ENCODE data around the gene GPX3. TPM values are rescaled to one million over a fixed set of nuclear protein-coding genes. Genes with fewer than 3 reads are reported as not detected.
A peak's percentile ranks its signal among the peaks of the same experiment; 100 is the strongest.

The GPX3 gene
- total and polyA plus RNA-seq, 9 of the 15 experiments (the other 6 are each of a cell fraction or from before 2014, with no cell fraction given), result 0.25 to 0.86 TPM; not detected in 7

DNA sequence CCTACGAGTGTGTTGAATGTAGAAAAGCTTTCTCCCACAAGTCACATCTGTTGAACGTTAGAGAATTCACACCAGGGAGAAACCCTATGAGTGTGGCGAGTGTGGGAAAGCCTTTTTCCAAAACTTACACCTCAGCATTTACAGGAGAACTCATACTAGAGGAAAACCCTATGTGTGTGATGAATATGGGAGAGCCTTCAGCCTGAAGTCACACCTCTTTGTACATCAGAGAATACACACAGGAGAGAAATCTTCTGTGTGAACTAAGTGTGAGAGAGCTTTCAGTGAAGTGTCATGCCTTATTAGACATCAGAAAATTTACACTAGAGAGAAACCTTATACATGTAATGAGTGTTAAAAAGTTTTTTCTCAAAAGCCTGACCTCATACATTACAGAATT is 41.8 kb upstream of the GPX3 start:
- no TSS peak for BruUV-seq (replicated peaks)
- Histone ChIP-seq H3K9me1 (ENCODE audit: control insufficient read depth, insufficient read depth, low read length) (no peaks in the 10 kb centered on the region), H3K27me3 (ENCODE audit: control insufficient read depth in 2 of 2, insufficient read depth in 2 of 2, low read length in 2 of 2) (no peaks in the 10 kb centered on the region), H4K20me1 (replicated peaks; ENCODE audit: control insufficient read depth, insufficient read depth, low read length) (no peaks in the 10 kb centered on the region), H3K4me1 (replicated peaks in 1 of 2; ENCODE audit: control insufficient read depth in 2 of 2, insufficient read depth in 2 of 2, low read length in 2 of 2) (no peaks in the 10 kb centered on the region), H2AFZ (ENCODE audit: low read depth, low read length) (no peak overlapping the region), H3K9me3 (replicated peaks; ENCODE audit: control insufficient read depth, insufficient read depth, low read depth, low read length) (no peaks in the 10 kb centered on the region; the same call in 1 of the 2 replicates), H3K4me3 (no peak overlapping the region), H3K36me3 (ENCODE audit: control insufficient read depth, insufficient read depth, low read length) (no peaks in the 10 kb centered on the region), H3K4me2 (ENCODE audit: insufficient read depth, low read length) (no peak overlapping the region), H3K79me2 (ENCODE audit: control insufficient read depth, insufficient read depth, low read length) (no peaks in the 10 kb centered on the region), H3K9ac (ENCODE audit: insufficient read depth in 1 of 2, low read depth in 2 of 2, low read length in 2 of 2) (no peak overlapping the region), H3K27ac (ENCODE audit: extremely low read depth, low read depth, low read length) (no peak overlapping the region)
- no peak for TF ChIP-seq UBTF (IDR thresholded peaks at IDR 0.05; ENCODE audit: borderline replicate concordance in 1 of 2, low read depth in 2 of 2, low read length in 2 of 2)
- TF ChIP-seq ZNF274 (IDR thresholded peaks at IDR 0.05; ENCODE audit: borderline replicate concordance, low read depth, low read length), result peak; percentile 74
- no peak for DNase-seq (ENCODE audit: extremely low read depth in 1 of 4, low spot score in 3 of 4)
- CTCF ChIA-PET (ENCODE audit: low intra/inter-chr PET ratio), result no interaction called here
- no peak for ATAC-seq
- POLR2A ChIA-PET, result no interaction called here
- no peak for FAIRE-seq
- intact Hi-C loops (cut with micrococcal nuclease), result no loop called here
- in situ Hi-C loops (cut with MboI), result no loop called here
- 0% methylated on average over 3 of the region's 3 CpGs for WGBS (ENCODE audit: insufficient coverage, low coverage, missing lambda C conversion rate)

GRCh38 chr5:150987746-150988145 is 32.6 kb upstream of the GPX3 start:
- intact Hi-C loops (cut with micrococcal nuclease), result loop anchor here (10.0 kb wide), 1 partner anchor 423 kb away; no protein-coding TSS in a partner anchor
- POLR2A ChIA-PET, result no interaction called here
- no TSS peak for BruUV-seq (replicated peaks)
- TF ChIP-seq KAT2B (IDR thresholded peaks at IDR 0.05; ENCODE audit: low read depth, low read length), result no peak
- TF ChIP-seq SMARCC2 (IDR thresholded peaks at IDR 0.05; ENCODE audit: low read depth), result no peak
- TF ChIP-seq, protein P1, sequence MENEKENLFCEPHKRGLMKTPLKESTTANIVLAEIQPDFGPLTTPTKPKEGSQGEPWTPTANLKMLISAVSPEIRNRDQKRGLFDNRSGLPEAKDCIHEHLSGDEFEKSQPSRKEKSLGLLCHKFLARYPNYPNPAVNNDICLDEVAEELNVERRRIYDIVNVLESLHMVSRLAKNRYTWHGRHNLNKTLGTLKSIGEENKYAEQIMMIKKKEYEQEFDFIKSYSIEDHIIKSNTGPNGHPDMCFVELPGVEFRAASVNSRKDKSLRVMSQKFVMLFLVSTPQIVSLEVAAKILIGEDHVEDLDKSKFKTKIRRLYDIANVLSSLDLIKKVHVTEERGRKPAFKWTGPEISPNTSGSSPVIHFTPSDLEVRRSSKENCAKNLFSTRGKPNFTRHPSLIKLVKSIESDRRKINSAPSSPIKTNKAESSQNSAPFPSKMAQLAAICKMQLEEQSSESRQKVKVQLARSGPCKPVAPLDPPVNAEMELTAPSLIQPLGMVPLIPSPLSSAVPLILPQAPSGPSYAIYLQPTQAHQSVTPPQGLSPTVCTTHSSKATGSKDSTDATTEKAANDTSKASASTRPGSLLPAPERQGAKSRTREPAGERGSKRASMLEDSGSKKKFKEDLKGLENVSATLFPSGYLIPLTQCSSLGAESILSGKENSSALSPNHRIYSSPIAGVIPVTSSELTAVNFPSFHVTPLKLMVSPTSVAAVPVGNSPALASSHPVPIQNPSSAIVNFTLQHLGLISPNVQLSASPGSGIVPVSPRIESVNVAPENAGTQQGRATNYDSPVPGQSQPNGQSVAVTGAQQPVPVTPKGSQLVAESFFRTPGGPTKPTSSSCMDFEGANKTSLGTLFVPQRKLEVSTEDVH (IDR thresholded peaks at IDR 0.05; ENCODE audit: low read depth, partially characterized antibody), result no peak
- TF ChIP-seq, protein P2, sequence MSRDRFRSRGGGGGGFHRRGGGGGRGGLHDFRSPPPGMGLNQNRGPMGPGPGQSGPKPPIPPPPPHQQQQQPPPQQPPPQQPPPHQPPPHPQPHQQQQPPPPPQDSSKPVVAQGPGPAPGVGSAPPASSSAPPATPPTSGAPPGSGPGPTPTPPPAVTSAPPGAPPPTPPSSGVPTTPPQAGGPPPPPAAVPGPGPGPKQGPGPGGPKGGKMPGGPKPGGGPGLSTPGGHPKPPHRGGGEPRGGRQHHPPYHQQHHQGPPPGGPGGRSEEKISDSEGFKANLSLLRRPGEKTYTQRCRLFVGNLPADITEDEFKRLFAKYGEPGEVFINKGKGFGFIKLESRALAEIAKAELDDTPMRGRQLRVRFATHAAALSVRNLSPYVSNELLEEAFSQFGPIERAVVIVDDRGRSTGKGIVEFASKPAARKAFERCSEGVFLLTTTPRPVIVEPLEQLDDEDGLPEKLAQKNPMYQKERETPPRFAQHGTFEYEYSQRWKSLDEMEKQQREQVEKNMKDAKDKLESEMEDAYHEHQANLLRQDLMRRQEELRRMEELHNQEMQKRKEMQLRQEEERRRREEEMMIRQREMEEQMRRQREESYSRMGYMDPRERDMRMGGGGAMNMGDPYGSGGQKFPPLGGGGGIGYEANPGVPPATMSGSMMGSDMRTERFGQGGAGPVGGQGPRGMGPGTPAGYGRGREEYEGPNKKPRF (IDR thresholded peaks at IDR 0.05; ENCODE audit: low read depth, low read length), result no peak
- TF ChIP-seq RFX1 (IDR thresholded peaks at IDR 0.05), result no peak
- TF ChIP-seq, protein P3, sequence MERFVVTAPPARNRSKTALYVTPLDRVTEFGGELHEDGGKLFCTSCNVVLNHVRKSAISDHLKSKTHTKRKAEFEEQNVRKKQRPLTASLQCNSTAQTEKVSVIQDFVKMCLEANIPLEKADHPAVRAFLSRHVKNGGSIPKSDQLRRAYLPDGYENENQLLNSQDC (CRISPR knock-in tag; IDR thresholded peaks at IDR 0.05), result no peak

More at GRCh38 chr5:150987746-150988145, 32.6 kb upstream of the GPX3 start:
- in situ Hi-C loops (cut with MboI), result no loop called here
- ATAC-seq, result no peak
- Histone ChIP-seq H4K20me1 (replicated peaks; ENCODE audit: control insufficient read depth, insufficient read depth, low read length) (no peaks in the 10 kb centered on the region), H3K4me3 (no peak overlapping the region), H3K27ac (ENCODE audit: extremely low read depth, low read depth, low read length) (no peak overlapping the region), H3K4me2 (ENCODE audit: insufficient read depth, low read length) (no peak overlapping the region), H3K9me3 (replicated peaks; ENCODE audit: control insufficient read depth, insufficient read depth, low read depth, low read length) (no peaks in the 10 kb centered on the region), H3K9me1 (ENCODE audit: control insufficient read depth, insufficient read depth, low read length) (no peaks in the 10 kb centered on the region), H3K4me1 (replicated peaks in 1 of 2; ENCODE audit: control insufficient read depth in 2 of 2, insufficient read depth in 2 of 2, low read length in 2 of 2) (0 out of 5 replicates have a peak, but pooled peaks cover 0 to 2% of the 10 kb centered on the region in 2 experiments), H3K79me2 (ENCODE audit: control insufficient read depth, insufficient read depth, low read length) (no peaks in the 10 kb centered on the region), H3K27me3 (ENCODE audit: control insufficient read depth in 2 of 2, insufficient read depth in 2 of 2, low read length in 2 of 2) (no peaks in the 10 kb centered on the region), H2AFZ (ENCODE audit: low read depth, low read length) (no peak overlapping the region), H3K36me3 (ENCODE audit: control insufficient read depth, insufficient read depth, low read length) (no peaks in the 10 kb centered on the region), H3K9ac (ENCODE audit: insufficient read depth in 1 of 2, low read depth in 2 of 2, low read length in 2 of 2) (no peak overlapping the region)
- no peak for DNase-seq (ENCODE audit: extremely low read depth in 1 of 4, low spot score in 3 of 4)
- CTCF ChIA-PET (ENCODE audit: low intra/inter-chr PET ratio), result no interaction called here
- 11% methylated on average over 3 of the region's 3 CpGs for WGBS (ENCODE audit: insufficient coverage, low coverage, missing lambda C conversion rate)
- no peak for FAIRE-seq

Measured in K562 (cell line).